NCI-H748 treated with DMSO at 0.1 percent for 48 hours (cell line): ENCODE data around the gene SLC35E4.
A peak's percentile ranks its signal among the peaks of the same experiment; 100 is the strongest.
"Not testable (repeated sequence)": the region's sequence is repeated elsewhere in the genome, so short reads cannot be mapped to it uniquely, and the experiment has no call there.

ENCODE experiments used
- DNase-seq: peaks from one replicate; lab custom pipeline; 2025; lab: John Stamatoyannopoulos, UW

Gene SLC35E4, protein sequence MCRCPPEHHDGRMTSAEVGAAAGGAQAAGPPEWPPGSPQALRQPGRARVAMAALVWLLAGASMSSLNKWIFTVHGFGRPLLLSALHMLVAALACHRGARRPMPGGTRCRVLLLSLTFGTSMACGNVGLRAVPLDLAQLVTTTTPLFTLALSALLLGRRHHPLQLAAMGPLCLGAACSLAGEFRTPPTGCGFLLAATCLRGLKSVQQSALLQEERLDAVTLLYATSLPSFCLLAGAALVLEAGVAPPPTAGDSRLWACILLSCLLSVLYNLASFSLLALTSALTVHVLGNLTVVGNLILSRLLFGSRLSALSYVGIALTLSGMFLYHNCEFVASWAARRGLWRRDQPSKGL

GRCh38 chr22:30635273-30636225 is at the start of gene SLC35E4:
Gene SLC35E4 (plus strand): TSS chr22:30635781. CDS start chr22:30636451, 670 bp downstream.
- DNase-seq = peak; percentile 53

GRCh38 chr22:30586414-30586813 is 49.2 kb upstream of the SLC35E4 start:
- DNase-seq = no peak

DNA sequence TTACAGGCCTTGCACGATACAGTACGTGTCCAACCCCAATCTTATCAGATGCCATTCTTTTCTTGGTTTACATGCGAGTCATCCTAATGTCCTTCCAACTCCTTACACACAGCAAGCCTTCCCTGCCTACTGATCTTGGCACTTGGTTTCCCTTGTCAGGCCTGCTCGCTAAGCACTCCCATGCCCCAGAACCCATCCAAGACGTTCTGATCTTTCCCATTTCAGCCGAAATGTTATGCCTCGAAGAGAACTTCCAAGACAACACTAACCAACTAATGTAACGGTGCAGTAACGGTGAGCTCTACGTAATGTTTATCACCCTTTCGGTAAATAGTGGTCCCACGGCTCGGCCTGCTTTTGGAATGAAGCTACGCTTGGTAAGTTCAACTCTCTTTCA is 44.4 kb upstream of the SLC35E4 start:
- DNase-seq = no peak

GRCh38 chr22:30591588-30592359 is 43.8 kb upstream of the SLC35E4 start, which contains the start of gene PES1:
Gene PES1 (minus strand): TSS chr22:30591910. CDS start chr22:30591833, 77 bp downstream.
- peak; percentile 95 for DNase-seq

DNA sequence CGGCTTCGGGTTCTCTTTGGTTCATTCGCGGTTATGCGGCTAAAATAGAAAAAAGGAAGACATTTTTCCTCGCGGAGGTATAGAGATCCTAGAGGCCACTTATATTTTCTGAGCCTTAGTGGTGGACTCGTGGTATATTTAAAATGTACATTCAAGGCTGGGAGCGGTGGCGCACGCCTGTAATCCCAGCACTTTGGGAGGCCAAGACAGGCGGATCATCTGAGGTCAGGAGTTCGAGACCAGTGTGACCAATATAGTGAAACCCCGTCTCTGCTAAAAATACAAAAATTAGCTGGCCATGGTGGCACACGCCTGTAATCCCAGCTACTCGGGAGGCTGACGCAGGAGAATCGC is 43.2 kb upstream of the SLC35E4 start:
- not testable (repeated sequence) for DNase-seq

GRCh38 chr22:30596199-30596598 is 39.4 kb upstream of the SLC35E4 start:
- no peak for DNase-seq

GRCh38 chr22:30596886-30597285 is 38.7 kb upstream of the SLC35E4 start:
- no peak for DNase-seq

- DNase-seq = no peak
Observed at GRCh38 chr22:30598986-30599385, 36.6 kb upstream of the SLC35E4 start.

DNA sequence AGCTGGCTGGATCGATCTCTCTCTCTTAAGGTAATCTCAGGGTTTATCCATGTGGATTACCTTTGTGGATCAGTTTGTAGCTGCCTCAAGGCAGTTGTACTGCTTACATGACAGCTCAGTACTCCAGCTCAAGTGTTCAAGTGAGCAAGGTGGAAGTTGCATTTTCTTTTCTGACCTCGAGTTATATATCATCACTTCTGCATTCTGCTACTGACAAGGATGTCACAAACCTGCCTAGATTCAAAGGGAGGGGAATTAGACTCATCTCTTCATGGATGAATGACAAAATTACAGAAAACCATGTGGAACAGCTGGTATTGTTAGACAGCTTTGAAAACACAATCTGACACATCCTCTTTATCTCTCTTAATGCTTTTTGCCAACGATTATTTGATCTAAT is 34.7 kb upstream of the SLC35E4 start:
- DNase-seq = no peak

DNA sequence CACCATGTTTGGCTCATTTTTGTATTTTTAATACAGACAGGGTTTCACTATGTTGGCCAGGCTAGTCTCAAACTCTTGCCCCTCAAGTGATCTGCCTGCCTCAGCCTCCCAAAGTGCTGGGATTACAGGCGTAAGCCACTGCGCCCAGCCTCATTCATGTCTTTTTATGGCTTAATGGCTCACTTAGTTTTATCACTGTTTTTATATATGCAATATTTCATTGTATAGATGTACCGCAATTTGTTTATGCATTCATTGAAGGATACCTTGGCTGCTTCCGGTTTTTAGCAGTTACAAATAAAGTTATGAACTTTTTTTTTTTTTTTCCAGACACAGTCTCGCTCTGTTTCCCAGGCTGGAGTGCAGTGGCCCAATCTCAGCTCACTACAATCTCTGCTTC is 34.1 kb upstream of the SLC35E4 start:
- DNase-seq = no peak

- no peak for DNase-seq
Observed at GRCh38 chr22:30602049-30602448, 33.5 kb upstream of the SLC35E4 start.

- no peak for DNase-seq
Observed at GRCh38 chr22:30603801-30604200, 31.8 kb upstream of the SLC35E4 start.

DNA sequence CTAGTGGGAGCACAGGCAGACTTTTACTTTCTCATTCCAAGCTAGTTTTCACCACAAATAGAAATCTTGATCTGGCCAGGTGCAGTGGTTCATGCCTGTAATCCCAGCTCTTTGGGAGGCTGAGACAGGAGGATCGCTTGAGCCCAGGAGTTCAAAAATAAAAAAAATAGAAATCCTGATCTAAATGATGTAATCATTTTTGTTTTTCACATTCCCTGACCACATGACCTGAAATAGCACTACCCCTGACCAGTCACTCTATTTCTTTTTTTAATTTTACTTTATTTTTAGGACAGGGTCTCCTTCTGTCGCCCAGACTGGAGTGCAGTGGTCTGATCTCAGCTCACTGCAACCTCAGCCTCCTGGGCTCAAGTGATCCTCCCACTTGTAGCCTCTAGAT is 30.9 kb upstream of the SLC35E4 start:
- DNase-seq = no peak

- DNase-seq = peak; percentile 25
Observed at GRCh38 chr22:30605449-30606110, 30.0 kb upstream of the SLC35E4 start.

DNA sequence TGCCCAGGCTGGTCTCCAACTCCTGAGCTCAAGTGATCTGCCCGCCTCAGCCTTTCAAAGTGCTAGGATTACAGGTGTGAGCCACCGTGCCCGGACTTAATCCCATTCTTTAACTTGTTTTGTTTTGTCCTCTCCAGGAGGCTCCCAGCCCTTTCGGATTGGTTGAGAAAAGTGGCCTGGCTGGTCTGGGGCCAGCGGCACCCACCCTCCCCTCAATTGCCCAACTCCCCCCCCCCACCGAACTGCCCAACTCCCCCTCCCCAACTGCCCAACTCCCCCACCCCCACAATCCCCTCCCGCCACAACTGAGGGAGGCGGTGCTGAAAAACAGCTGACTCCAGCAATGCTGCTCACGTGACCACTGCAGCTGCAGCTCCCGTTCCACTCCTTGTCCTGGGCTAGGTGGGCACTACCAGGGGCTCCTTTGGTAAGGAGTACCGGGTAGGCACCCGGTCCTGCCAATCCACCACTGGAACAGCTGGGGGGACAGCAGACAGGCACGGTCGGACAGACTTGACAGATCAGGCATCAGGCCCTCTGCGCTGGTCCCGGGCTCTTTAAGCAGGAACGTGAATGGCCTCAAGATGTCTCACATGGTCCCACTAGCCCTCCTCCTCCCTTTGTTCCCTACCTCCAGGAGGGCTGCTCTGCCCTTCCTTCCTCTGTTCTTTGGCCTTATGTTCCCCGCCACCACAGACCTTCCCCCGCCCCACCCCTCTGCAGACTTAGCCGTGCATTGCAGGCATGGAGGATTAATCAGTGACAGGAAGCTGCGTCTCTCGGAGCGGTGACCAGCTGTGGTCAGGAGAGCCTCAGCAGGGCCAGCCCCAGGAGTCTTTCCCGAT is 28.9 kb upstream of the SLC35E4 start, which contains the start of gene TCN2:
TSS of gene TCN2 (plus strand) at position 720 of the 845 bp plus-strand sequence. CDS start 158 bp downstream, outside the sequence.
- DNase-seq = peak; percentile 43

DNA sequence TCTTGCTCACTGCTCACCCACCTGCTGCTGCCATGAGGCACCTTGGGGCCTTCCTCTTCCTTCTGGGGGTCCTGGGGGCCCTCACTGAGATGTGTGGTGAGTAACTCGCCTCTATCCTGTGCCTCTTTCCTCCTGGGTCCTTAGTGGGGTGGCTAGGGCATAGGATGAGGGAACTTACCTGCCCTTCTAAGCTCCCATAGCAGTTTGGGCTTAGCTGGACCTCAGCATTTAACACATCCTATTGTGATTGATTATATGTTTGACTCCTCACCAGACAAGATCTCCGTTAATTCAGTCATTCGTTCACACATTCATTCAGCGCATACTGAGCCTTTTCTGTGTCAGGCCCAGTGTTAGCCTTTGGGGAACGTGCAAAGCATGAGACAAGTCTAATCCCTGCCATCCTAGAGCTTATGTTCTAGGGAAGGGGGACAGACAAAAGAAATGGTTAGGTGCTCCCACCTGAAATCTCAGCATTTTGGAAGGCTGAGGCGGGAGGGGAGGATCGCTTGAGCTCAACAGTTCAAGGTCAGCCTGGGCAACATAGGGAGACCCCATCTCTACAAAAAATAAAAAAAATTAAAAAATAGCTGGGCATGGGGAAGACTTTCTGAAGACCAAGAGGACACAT is 28.2 kb upstream of the SLC35E4 start:
- DNase-seq = no peak

GRCh38 chr22:30607939-30608338 is 27.6 kb upstream of the SLC35E4 start:
- DNase-seq = no peak

DNA sequence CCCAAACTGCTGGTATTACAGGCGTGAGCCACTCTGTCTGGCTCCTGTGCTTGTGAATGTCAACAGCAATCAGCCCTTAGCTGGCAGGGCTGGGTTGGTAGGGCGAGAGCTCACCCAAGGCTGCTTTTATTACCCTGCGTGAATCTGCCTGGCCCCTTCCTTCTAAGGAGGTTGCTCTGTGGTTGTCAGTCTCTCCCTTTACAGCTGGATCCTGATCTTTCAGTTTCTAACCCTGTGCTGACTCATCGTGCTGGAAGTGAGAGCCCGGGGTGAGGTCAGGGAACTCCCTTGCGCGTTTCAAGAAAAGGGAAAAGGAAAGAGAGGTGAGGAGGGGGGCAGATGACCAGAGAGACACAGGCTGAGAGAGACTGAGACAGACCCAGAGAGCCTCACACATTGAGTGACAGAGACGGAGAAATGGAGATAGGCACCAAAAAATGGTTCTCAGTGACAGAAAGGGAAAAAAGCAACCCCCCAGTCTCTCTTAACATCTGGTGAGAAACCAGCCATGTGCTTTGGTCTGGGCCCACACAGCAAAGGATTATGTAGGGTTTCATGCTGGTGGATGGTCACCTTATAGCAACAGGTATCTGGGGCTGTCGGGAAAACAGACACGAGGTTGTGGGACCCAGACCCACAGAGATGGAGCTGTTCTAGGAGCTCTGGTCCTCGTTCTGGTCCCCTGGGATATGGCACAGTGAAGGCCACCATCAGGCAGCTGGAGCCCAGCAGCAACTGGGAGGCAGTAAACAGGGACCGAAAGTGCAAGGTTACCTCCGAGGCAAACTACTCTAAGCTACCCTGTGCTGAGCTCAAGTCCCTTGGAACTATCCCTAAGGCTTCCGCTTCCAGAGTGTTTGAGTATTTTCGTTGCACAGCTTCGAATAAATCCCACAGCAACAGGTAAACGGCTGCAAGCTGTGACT is 26.1 kb upstream of the SLC35E4 start:
- no peak for DNase-seq

DNA sequence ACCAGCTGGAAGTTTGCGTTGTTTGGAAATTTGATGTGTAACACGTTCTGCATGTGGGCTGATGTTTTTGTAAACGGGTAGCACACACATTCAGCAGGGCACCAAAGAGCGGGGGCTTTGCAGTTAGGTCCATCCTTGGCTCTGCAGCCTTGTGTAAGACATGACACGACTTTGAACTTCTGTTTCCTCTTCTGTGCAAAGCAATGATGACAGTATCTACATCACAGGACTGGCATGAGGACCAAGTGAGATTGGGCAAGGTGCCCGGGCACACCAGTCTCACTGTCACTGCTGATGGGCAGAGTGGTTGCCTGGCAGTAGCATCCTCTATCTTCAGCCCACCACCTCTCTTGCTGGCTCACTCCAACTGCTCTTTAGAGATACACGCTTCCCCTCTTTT is 25.3 kb upstream of the SLC35E4 start:
- DNase-seq = no peak
